NCI-H1436 treated with DMSO at 0.1 percent for 48 hours (cell line): ENCODE results near the gene UBE2D2.
"Not testable (repeated sequence)": the region's sequence is repeated elsewhere in the genome, so short reads cannot be mapped to it uniquely, and the experiment has no call there.

Experiments
- DNase-seq: peaks from one replicate; lab custom pipeline; 2025; lab: John Stamatoyannopoulos, UW

UBE2D2 gene

DNA sequence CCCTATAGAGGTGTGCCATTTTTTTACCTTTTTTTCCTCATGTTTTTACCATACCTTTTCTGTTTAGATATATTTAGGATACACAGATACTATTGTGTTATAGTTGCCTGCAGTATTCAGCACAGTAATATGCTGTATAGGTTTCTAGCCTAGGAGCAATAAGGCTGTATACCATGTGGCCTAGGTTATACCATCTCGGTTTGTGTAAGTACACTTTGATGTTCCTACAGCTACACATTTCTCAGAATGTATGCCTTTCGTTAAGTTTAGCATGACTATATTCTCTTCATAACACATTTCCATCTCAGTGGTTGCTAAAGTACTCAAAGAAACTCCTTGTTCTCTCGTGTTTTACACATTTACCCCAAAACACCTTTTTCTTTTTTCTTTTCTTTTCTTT lies 23.0 kb downstream of the UBE2D2 start:
- no peak for DNase-seq

- DNase-seq, result not testable (repeated sequence)
Measured at GRCh38 chr5:139588116-139588515, 27.0 kb downstream of the UBE2D2 start.

- DNase-seq, result no peak
Measured at GRCh38 chr5:139588962-139589361, 27.8 kb downstream of the UBE2D2 start.

- no peak for DNase-seq
Measured at GRCh38 chr5:139592289-139592688, 31.1 kb downstream of the UBE2D2 start.

- not testable (repeated sequence) for DNase-seq
Measured at GRCh38 chr5:139593076-139593475, 31.9 kb downstream of the UBE2D2 start.

DNA sequence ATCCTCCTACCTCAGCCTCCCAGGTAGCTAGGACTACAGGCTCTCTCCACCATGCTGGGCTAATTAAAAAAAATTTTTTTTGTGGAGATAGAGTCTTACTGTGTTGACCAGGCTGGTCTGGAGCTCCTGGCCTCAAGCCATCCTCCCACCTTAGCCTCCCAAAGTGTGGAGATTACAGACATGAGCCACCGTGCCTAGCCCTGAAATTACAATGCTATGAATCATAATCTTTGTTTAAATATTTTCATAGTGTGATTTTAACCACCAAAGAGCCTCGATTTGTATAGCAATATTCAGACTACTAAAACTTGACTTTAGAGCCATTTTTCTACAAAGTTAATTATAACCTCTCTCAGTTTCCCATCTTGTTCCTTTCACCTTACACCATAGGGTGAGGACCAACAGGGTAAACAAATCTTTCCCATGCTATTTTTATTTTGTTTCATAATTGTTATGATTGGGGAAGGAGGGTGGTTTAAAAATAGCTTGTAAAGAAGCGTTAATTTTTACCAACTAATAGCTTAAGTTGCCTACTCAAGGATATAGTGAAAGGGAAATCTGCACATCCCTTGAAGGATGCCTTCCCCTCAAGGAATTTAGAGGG lies 32.7 kb downstream of the UBE2D2 start:
- no peak for DNase-seq

DNA sequence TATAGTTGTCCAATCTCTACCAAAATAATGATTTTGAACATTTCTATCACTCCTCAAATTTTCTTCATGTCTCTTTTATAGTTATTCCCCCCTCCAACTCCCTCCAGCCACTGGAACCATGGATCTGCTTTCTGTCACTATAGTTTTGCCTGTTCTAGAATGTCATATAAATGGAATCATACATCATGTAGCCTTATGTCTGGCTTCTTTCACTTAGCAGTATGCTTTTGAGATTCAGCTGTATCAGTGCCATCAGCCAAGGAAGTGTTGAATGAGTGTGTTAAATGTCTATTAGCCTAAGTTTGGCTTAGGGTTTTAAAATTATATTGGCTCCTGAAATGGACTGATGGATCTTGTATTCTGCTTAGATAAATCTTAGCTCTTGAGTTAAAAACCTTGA lies 36.0 kb downstream of the UBE2D2 start:
- no peak for DNase-seq

GRCh38 chr5:139598601-139598965 lies 37.4 kb downstream of the UBE2D2 start:
- DNase-seq, result not testable (repeated sequence)

- DNase-seq, result no peak
Measured at GRCh38 chr5:139600336-139600949, 39.3 kb downstream of the UBE2D2 start.

DNA sequence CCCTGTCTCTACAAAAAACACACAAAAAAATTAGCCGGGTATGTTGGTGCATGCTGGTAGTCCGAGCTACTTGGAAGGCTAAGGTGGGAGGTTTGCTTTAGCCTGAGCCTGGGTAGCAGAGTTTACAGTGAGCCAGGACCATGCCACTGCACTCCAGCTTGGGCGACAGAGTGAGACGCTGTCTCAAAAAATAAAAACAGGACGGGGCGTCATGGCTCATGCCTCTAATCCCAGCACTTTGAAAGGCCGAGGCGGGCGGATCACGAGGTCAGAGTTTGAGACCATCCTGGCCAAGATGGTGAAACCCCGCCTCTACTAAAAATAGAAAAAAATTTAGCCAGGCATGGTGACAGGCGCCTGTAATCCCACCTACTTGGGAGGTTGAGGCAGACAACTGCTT lies 40.3 kb downstream of the UBE2D2 start:
- DNase-seq, result no peak

DNA sequence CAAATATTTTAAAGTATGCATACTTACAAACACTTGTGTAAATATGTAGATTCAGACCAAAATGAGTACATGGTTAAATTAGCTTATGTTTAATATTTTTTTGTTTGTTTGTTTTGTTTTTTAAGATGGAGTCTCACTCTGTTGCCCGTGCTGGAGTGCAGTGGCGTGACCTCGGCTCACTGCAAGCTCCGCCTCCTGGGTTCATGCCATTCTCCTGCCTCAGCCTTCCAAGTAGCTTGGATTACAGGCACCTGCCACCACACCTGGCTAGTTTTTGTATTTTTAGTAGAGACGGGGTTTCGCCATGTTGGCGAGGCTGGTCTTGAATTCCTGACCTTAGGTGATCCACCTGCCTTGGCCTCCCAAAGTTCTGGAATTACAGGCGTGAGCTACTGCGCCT lies 40.8 kb downstream of the UBE2D2 start:
- DNase-seq, result not testable (repeated sequence)

DNA sequence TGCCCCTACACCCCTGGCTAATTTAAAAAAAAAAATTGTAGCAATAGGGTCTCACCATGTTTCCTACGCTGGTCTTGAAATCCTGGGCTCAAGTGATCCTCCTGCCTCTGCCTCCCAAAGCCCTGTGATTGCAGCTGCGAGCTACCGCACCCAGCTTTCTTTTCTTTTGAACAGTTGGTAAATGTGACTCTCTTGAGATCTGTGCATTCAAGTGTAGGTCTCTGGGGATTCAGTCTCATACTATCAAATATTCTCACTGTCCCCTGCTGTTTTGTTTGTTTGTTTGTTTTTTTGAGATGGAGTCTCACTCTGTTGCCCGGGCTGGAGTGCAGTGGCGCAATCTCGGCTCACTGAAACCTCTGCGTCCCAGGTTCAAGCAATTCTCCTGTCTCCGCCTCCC lies 44.7 kb downstream of the UBE2D2 start:
- DNase-seq, result no peak

DNA sequence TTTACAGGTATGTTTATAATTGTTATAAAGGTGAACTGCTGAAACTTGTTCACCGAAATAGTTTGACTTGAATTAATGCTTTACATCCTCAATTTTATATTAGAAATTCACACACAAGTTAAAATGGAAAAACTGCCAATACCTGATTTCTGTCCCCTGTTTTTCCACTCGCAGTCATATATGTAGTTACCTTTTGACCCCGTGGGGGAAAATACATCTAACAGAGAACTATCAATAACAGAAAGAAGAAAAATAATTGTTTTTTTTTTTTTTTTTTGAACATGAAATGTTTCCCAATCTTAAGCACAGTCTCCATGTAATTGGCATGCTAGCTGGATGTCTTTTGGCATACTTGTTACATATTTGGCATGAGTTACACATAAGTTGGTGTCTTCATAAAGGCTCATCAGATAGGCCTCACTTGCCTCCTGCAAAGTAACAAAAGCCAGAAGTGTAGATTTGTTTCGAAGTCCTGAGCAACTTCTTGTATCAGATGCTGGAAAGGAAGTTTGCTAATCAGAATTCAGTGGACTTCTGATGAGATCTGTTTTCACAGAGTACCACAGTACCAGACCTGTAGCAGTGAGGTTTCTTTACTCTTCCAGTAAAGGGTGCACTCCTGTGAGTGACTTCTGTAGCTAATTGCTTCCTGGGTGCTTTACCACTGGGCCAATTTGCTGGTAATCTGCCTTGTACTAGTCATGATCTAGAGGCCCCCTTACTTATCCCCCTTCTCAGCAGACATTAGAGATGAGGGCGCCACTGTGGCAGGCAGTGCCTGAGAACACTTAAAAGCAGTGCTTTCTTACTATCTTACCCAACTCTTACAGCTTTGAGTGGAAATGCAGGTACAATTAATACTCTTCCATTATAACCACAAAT lies 50.8 kb downstream of the UBE2D2 start:
- no peak for DNase-seq

DNA sequence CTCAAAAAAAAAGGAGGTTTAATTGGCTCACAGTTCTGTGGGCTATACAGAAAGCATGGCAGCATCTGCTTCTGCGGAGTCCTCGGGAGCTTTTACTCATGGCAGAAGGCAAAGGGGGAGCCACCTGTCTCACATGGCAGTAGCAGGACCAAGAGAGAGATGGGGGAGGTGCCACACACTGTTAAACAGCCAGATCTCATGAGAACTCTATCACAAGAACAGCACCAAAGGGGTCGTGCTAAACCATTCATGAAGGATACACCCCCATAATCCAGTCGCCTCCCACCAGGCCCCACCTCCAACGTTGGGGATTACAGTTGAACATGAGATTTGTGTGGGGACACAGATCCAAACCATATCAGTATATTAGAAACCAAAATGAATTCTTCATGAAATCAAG lies 58.7 kb downstream of the UBE2D2 start:
- DNase-seq, result no peak

GRCh38 chr5:139625398-139625797 lies 64.3 kb downstream of the UBE2D2 start:
- DNase-seq, result not testable (repeated sequence)

DNA sequence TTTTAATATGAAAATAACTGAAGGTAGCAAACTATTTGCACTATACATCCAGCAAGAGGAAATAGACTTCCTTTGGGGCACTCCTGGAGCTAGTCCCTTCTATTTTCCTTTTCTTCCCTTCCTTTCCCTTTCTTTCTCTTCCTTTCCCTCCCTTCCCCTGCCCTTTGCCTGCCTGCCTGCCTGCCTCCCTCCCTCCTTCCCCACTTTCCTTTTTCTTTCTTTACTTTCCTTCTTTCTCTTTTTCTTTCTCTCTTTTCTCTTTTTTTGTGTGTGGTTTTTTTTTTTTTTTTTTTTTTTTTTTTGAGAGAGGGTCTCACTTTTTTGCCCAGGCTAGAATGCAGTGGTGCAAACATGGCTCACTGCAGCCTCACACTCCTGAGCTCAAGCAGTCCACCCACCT lies 69.7 kb downstream of the UBE2D2 start:
- no peak for DNase-seq

DNA sequence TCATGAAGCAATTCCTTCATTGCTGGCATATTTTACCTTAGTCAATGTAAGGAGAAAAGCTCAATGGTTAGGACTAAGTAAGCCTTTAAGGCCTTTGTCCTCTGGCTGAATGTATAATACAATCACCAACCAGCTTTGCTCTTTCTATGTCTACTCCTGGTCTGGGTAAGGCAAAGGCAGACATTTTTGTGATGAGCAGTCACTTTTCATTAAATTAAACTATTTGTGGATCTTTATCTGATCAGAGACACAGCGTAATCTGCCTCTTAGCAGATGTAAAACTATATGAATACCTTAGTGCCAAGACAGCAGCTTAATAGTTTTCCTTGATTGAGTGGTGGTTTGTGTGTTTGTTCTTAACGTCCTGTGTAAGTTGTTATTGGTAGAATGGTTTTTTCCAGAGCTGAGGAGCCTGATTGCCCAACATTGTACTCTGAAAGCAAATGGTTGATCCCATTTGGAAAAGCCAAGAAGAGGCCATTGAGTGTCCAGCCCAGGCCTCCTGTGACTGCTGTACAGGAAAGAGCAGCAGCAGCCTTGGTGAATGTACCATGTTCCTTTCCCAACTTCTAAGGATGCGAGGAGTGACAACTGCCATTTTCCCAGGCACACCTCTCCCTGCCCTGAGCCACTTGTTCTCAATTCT lies 70.5 kb downstream of the UBE2D2 start:
- no peak for DNase-seq

DNA sequence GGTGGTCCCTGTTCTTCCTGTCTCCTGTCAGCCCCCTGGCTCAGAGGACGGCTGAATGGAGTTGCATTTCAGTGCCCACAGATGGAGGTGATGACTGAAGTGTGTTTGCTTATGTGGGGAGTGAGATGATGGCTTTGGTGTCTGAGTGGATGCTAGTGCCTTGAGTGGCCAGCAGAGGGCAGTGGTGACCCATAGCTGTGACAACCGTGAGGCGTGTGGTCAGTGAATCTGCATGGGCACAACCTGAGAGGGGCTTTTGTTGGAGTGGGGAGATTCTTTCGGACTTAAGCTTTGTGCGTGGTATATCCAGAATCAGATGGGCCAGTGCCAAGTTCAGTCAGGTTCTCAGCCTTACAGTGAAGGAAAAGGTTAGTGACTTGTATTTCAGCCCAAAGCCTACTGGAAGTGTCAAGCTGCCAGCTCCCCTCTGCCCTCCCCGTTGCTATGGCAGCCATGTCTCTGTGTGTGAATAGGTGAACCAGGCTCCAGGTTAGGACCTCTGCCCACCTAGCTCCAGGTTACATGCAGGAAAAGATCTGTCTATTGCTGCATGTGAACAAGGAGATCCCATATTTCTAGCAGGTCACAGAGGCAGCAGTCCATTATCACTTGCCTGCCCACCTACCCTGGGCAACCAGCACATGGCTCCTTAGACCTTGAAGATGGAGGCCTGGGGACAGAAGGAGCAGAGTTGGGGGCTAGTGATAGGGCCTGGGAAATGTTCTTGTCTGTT lies 72.3 kb downstream of the UBE2D2 start:
- no peak for DNase-seq

GRCh38 chr5:139634028-139634325 lies 72.8 kb downstream of the UBE2D2 start:
- DNase-seq, result no peak

- no peak for DNase-seq
Measured at GRCh38 chr5:139634541-139634940, 73.4 kb downstream of the UBE2D2 start.

DNA sequence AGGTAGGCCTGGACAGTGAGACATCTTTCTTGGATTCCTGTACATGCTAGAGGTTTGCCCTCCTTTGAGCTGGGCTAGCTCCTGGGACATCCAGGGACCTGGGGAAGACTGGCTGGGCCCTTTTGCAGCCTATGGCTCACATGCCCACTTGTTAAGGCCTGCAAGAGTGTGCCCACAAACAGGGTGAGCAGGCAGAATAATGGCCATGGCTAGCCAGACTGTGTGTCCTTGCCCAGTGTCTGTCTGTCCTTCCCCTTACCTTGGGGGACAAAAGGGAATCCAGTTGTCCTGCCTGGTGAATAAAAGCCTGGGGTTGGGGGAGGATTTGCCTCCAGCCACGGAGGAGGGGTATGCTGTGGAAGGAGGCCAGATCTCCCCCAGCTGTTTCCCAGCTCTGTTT lies 74.1 kb downstream of the UBE2D2 start:
- no peak for DNase-seq

GRCh38 chr5:139635606-139636206 lies 74.6 kb downstream of the UBE2D2 start:
- DNase-seq, result peak; percentile 9
